ENCODE data around the gene PTPRG. TPM values are rescaled to one million over a fixed set of nuclear protein-coding genes. Genes with fewer than 3 reads are reported as not detected.

Gene PTPRG
- total RNA-seq, 2 experiments from 2014 or later, result 0.03 to 0.05 TPM

DNA sequence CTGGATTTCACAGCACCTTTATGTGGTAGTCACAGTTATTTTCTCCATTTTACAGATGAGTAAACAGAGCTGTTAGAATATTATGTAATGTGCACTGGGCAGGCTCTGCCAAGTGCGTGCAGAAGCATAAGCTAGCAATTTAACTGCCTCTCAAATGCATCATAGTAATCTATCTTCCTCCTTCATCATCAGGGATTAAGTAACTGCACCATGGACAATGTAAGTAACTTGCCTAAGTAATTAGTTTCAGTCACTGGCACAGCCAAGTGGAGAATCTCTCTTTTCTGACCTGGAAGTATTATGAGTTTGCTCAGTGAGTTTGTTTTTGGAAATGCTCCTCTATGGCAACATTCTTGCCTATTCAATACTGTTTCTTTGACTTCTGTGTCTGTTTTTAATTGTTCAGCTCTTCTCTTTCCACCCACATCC, 260.5 kb downstream of the PTPRG start:
- H3K27ac ChIP-seq (ENCODE audit: low read depth in 1 of 2, low read length in 2 of 2), result no peak overlapping the region
- H3K36me3 Mint-ChIP-seq (ENCODE audit: low read depth), result no peaks in the 10 kb centered on the region
- H3K4me1 Mint-ChIP-seq (ENCODE audit: low read depth), result no peaks in the 10 kb centered on the region
- no peak overlapping the region for H3K4me3 Mint-ChIP-seq
- no peak for TF ChIP-seq CTCF (IDR thresholded peaks at IDR 0.05)
- no peaks in the 10 kb centered on the region for H3K36me3 ChIP-seq (ENCODE audit: insufficient read depth, low read length)
- ChIA-PET POLR2A (no interaction called here), CTCF (no interaction called here)
- peaks cover 6% of the 10 kb centered on the region for H3K27me3 Mint-ChIP-seq
- no peaks in the 10 kb centered on the region for H3K27me3 ChIP-seq (ENCODE audit: control insufficient read depth in 1 of 2, insufficient read depth in 2 of 2, low read length in 2 of 2)
- no peak overlapping the region for H3K4me3 ChIP-seq (ENCODE audit: low read length)
- no peak overlapping the region for H3K27ac Mint-ChIP-seq
- intact Hi-C loops (cut with DNase I, micrococcal nuclease), result no loop called here
- ATAC-seq (ENCODE audit: poor library complexity) (no peak), DNase-seq (no peak)
- H3K4me1 ChIP-seq (ENCODE audit: insufficient read depth, low read length), result no peaks in the 10 kb centered on the region
- no peaks in the 10 kb centered on the region for H3K9me3 ChIP-seq (ENCODE audit: control insufficient read depth in 1 of 2, insufficient read depth in 1 of 2, low read length in 2 of 2)
- peaks cover 1% of the 10 kb centered on the region for H3K9me3 Mint-ChIP-seq

DNA sequence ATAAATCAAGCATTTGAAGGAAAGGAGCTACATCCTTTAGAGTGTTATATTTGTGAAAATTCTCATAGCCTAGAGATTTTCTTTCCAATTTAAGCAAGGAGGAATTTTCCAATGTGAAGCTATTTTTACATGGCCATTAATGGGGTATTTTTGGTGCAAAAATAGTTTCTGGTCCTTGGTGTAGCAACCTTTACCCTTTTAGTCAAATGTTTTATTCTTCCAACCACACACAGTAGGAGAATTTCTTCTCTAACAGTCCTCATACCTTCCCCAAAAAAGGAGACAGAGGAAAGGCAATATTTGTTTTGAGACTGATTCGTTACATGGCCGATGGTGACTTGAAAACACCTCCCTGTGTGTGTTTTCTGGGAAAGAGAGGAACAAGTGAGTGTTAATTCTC, 261.2 kb downstream of the PTPRG start:
- Mint-ChIP-seq H3K36me3 (ENCODE audit: low read depth) (no peaks in the 10 kb centered on the region), H3K27me3 (peaks cover 6% of the 10 kb centered on the region), H3K4me1 (ENCODE audit: low read depth) (no peaks in the 10 kb centered on the region), H3K27ac (no peak overlapping the region), H3K4me3 (no peak overlapping the region), H3K9me3 (peaks cover 1% of the 10 kb centered on the region)
- H3K9me3 ChIP-seq (ENCODE audit: control insufficient read depth in 1 of 2, insufficient read depth in 1 of 2, low read length in 2 of 2), result no peaks in the 10 kb centered on the region
- ATAC-seq (ENCODE audit: poor library complexity), result no peak
- no peak for DNase-seq
- intact Hi-C loops (cut with DNase I, micrococcal nuclease), result no loop called here
- TF ChIP-seq CTCF (IDR thresholded peaks at IDR 0.05), result no peak
- no peaks in the 10 kb centered on the region for H3K36me3 ChIP-seq (ENCODE audit: insufficient read depth, low read length)
- ChIA-PET POLR2A (no interaction called here), CTCF (no interaction called here)
- H3K27me3 ChIP-seq (ENCODE audit: control insufficient read depth in 1 of 2, insufficient read depth in 2 of 2, low read length in 2 of 2), result no peaks in the 10 kb centered on the region
- H3K4me3 ChIP-seq (ENCODE audit: low read length), result no peak overlapping the region
- H3K4me1 ChIP-seq (ENCODE audit: insufficient read depth, low read length), result no peaks in the 10 kb centered on the region
- no peak overlapping the region for H3K27ac ChIP-seq (ENCODE audit: low read depth in 1 of 2, low read length in 2 of 2)

DNA sequence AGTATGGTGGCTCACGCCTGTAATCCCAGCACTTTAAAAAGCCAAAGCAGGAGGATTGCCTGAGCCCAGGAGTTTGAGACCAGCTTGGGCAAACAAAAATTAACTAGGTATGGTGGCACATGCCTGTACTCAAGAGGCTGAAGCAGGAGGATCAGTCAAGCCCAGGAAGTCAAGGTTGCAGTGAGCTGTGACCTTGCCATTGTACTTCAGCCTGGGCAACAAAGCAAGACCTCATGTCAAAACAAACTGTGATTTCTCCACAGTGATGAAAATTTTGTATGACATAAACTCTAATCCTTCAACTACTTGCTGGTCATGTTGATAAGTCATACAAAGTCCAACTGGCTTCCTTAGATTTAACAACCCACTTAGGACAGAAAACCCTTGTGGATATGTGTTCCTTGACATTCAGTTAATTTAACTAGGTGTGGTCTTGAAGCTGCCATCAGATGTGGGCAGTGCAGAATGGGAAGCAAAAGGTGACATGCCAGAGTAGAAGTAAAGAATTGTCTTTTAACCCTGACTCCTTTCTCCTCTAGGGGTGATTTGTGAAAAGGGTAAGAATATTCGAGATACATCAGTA, 263.3 kb downstream of the PTPRG start:
- H3K27ac ChIP-seq (ENCODE audit: low read depth in 1 of 2, low read length in 2 of 2), result no peak overlapping the region
- no peak overlapping the region for H3K4me3 Mint-ChIP-seq
- no peak for DNase-seq
- no peaks in the 10 kb centered on the region for H3K4me1 Mint-ChIP-seq (ENCODE audit: low read depth)
- POLR2A ChIA-PET, result no interaction called here
- H3K4me3 ChIP-seq (ENCODE audit: low read length), result no peak overlapping the region
- no peaks in the 10 kb centered on the region for H3K9me3 ChIP-seq (ENCODE audit: control insufficient read depth in 1 of 2, insufficient read depth in 1 of 2, low read length in 2 of 2)
- H3K4me1 ChIP-seq (ENCODE audit: insufficient read depth, low read length), result no peaks in the 10 kb centered on the region
- H3K27me3 Mint-ChIP-seq, result peaks cover 6% of the 10 kb centered on the region
- CTCF ChIA-PET, result no interaction called here
- H3K36me3 ChIP-seq (ENCODE audit: insufficient read depth, low read length), result no peaks in the 10 kb centered on the region
- no peaks in the 10 kb centered on the region for H3K9me3 Mint-ChIP-seq
- intact Hi-C loops (cut with DNase I, micrococcal nuclease), result no loop called here
- H3K27ac Mint-ChIP-seq, result no peak overlapping the region
- no peaks in the 10 kb centered on the region for H3K27me3 ChIP-seq (ENCODE audit: control insufficient read depth in 1 of 2, insufficient read depth in 2 of 2, low read length in 2 of 2)
- H3K36me3 Mint-ChIP-seq (ENCODE audit: low read depth), result no peaks in the 10 kb centered on the region
- ATAC-seq (ENCODE audit: poor library complexity), result no peak
- TF ChIP-seq CTCF (IDR thresholded peaks at IDR 0.05), result no peak

All from CD4-positive, alpha-beta T cell (primary cell).